HCT116 (cell line): ENCODE results near the gene HHAT. TPM values are rescaled to one million over a fixed set of nuclear protein-coding genes. Genes with fewer than 3 reads are reported as not detected.

Experiments used
- ATAC-seq: fragments of 200-7000 bp; cut with Tn5 transposase; 2 replicates; pipeline ENCODE4 v1.9.1; 2020; ENCODE audit warnings: mild to moderate bottlenecking, moderate library complexity
- BruUV-seq: library from RNA; stranded (reverse); fragments of 400-500 nt; replicated peaks from 2 replicates; lab custom pipeline; 2021; lab: Mats Ljungman, UMichigan
- CTCF ChIA-PET: fragments of 300-600 bp; sonication (Branson Sonifier 250); formaldehyde crosslinking; loops from one replicate; lab custom pipeline; 2021; ENCODE audit warnings: antibody characterized with exemption; lab: Charles Lee
- POLR2A ChIA-PET: fragments of 300-600, 350-600 bp; sonication (Branson Sonifier 250); formaldehyde crosslinking; loops from one replicate; lab custom pipeline; 2021; ENCODE audit warnings: antibody characterized with exemption; lab: Charles Lee
- RAD21 ChIA-PET, 2 experiments: fragments of 300-600 bp; sonication (Branson Sonifier 250); formaldehyde crosslinking; loops; one replicate each; lab custom pipeline; 2023; ENCODE audit warnings: low total read pairs in 2 of 2; ENCODE audit not compliant: uncharacterized antibody in 2 of 2, unreplicated experiment in 2 of 2, low non-redundant PET in 1 of 2; lab: Charles Lee
- DNase-seq: peaks from one replicate; pipeline ENCODE4 v3.0.0-alpha.2; 2010; ENCODE audit warnings: low read depth, low spot score
- H2AFZ ChIP-seq: fragments of 200-600 bp; shearing (Covaris generic), sonication (generic); 2 replicates; pipeline ENCODE4 v1.6.1; 2017; ENCODE audit warnings: low read depth, mixed run types, mixed read lengths, antibody characterized with exemption, low read length; ENCODE audit not compliant: poor library complexity, severe bottlenecking
- H3K27ac ChIP-seq: 2 replicates; pipeline ENCODE4 v1.5.1; 2012; ENCODE audit warnings: low read depth, low read length
- H3K27me3 ChIP-seq: fragments of 200-600 bp; sonication (generic); 2 replicates; pipeline ENCODE4 v1.6.1; 2016; ENCODE audit warnings: mixed run types, low read length, mixed read lengths; ENCODE audit not compliant: insufficient read depth
- H3K36me3 ChIP-seq, 2 experiments: fragments of 200-500 bp in 1 of 2; fragments of 200-600 bp in 1 of 2; sonication (Bioruptor generic) in 1 of 2; sonication (generic) in 1 of 2; 2 replicates each; pipeline versions ENCODE4 v1.5.1 to v1.6.1; 2014 to 2016; ENCODE audit warnings: low read length in 2 of 2, inconsistent platforms in 1 of 2, mixed read lengths in 1 of 2, mixed run types in 1 of 2; ENCODE audit not compliant: insufficient read depth in 2 of 2, control insufficient read depth in 1 of 2
- H3K4me1 ChIP-seq, 2 experiments: fragments of 200-600 bp in 1 of 2; sonication (generic) in 1 of 2; 2 replicates each; pipeline versions ENCODE4 v1.5.1 to v1.6.1; 2012 to 2017; ENCODE audit warnings: low read length in 2 of 2, inconsistent platforms in 1 of 2, mild to moderate bottlenecking in 1 of 2, mixed read lengths in 1 of 2, mixed run types in 1 of 2, moderate library complexity in 1 of 2; ENCODE audit not compliant: insufficient read depth in 2 of 2, control insufficient read depth in 1 of 2
- H3K4me2 ChIP-seq: fragments of 200-600 bp; sonication (generic); 2 replicates; pipeline ENCODE4 v1.6.1; 2017; ENCODE audit warnings: mixed run types, low read length, mixed read lengths
- H3K4me3 ChIP-seq, 2 experiments: fragments of 200-600 bp in 1 of 2; sonication (generic) in 1 of 2; replicated peaks in 1 of 2; 2 replicates each; pipeline ENCODE4 v1.5.1; 2011 to 2016; ENCODE audit warnings: low read length in 2 of 2, control low read depth in 1 of 2, low read depth in 1 of 2, mild to moderate bottlenecking in 1 of 2, mixed read lengths in 1 of 2, mixed run types in 1 of 2
- H3K79me2 ChIP-seq: fragments of 200-600 bp; sonication (generic); 2 replicates; pipeline ENCODE4 v1.6.1; 2017; ENCODE audit warnings: mild to moderate bottlenecking, mixed run types, low read length, moderate library complexity, mixed read lengths; ENCODE audit not compliant: insufficient read depth
- H3K9ac ChIP-seq: fragments of 200-600 bp; sonication (generic); 2 replicates; pipeline ENCODE4 v1.6.1; 2016; ENCODE audit warnings: low read length, mixed read lengths
- H3K9me2 ChIP-seq: fragments of 200-600 bp; sonication (generic), shearing (Covaris generic); 2 replicates; pipeline ENCODE4 v1.6.1; 2017; ENCODE audit warnings: mixed run types, mild to moderate bottlenecking, moderate library complexity; ENCODE audit not compliant: insufficient read depth
- H3K9me3 ChIP-seq, 2 experiments: fragments of 200-500 bp in 1 of 2; fragments of 200-600 bp in 1 of 2; sonication (Bioruptor generic) in 1 of 2; sonication (generic) in 1 of 2; 2 replicates each; pipeline ENCODE4 v1.6.1; 2014 to 2017; ENCODE audit warnings: low read length in 2 of 2, mixed read lengths in 2 of 2, inconsistent platforms in 1 of 2, low read depth in 1 of 2, mild to moderate bottlenecking in 1 of 2, mixed run types in 1 of 2, moderate library complexity in 1 of 2; ENCODE audit not compliant: control insufficient read depth in 1 of 2, insufficient read depth in 1 of 2
- H4K20me1 ChIP-seq: fragments of 200-600 bp; sonication (generic), shearing (Covaris generic); 2 replicates; pipeline ENCODE4 v1.6.1; 2017; ENCODE audit warnings: mixed run types, mild to moderate bottlenecking, moderate library complexity; ENCODE audit not compliant: insufficient read depth
- ATF3 ChIP-seq: IDR thresholded peaks from 2 replicates; pipeline ENCODE4 v1.6.1; 2012
- CEBPB ChIP-seq: IDR thresholded peaks from 2 replicates; pipeline ENCODE4 v1.6.1; 2012; ENCODE audit warnings: low read depth
- CTCF ChIP-seq, 3 experiments: fragments of 200-600 bp in 1 of 3; sonication (generic) in 1 of 3; IDR thresholded peaks in 2 of 3; conservative IDR thresholded peaks in 1 of 3; 2 replicates each; pipeline ENCODE4 v1.5.1; 2012 to 2017; ENCODE audit warnings: low read depth in 2 of 3, low read length in 2 of 3, antibody characterized with exemption in 1 of 3, borderline replicate concordance in 1 of 3, control low read depth in 1 of 3, mild to moderate bottlenecking in 1 of 3, mixed read lengths in 1 of 3, mixed run types in 1 of 3, moderate library complexity in 1 of 3; ENCODE audit not compliant: insufficient read depth in 1 of 3
- ELF1 ChIP-seq: IDR thresholded peaks from 2 replicates; pipeline ENCODE4 v1.6.1; 2012; ENCODE audit warnings: low read depth, borderline replicate concordance
- EZH2phosphoT487 ChIP-seq: fragments of 200-600 bp; IDR thresholded peaks from 2 replicates; pipeline ENCODE4 v1.6.1; 2018; ENCODE audit warnings: antibody characterized with exemption, borderline replicate concordance
- FOSL1 ChIP-seq: IDR thresholded peaks from 2 replicates; pipeline ENCODE4 v1.6.1; 2012; ENCODE audit warnings: low read depth
- JUND ChIP-seq: IDR thresholded peaks from 2 replicates; pipeline ENCODE4 v1.6.1; 2012
- MAX ChIP-seq: IDR thresholded peaks from 2 replicates; pipeline ENCODE4 v1.6.1; 2012
- POLR2A ChIP-seq: IDR thresholded peaks from 2 replicates; pipeline ENCODE4 v1.7.0; 2011; ENCODE audit warnings: borderline replicate concordance; ENCODE audit not compliant: insufficient read depth, insufficient read length; ENCODE audit errors: extremely low read depth
- POLR2AphosphoS5 ChIP-seq: IDR thresholded peaks from 2 replicates; pipeline ENCODE4 v1.6.1; 2011; ENCODE audit warnings: mild to moderate bottlenecking, low read depth, low read length, moderate library complexity
- RAD21 ChIP-seq: IDR thresholded peaks from 2 replicates; pipeline ENCODE4 v1.6.1; 2012; ENCODE audit warnings: low read depth, mild to moderate bottlenecking
- REST ChIP-seq: IDR thresholded peaks from 2 replicates; pipeline ENCODE4 v1.6.1; 2012; ENCODE audit warnings: low read depth
- SIN3A ChIP-seq: IDR thresholded peaks from 2 replicates; pipeline ENCODE4 v1.6.1; 2012; ENCODE audit warnings: low read depth
- SP1 ChIP-seq: IDR thresholded peaks from 2 replicates; pipeline ENCODE4 v1.6.1; 2012; ENCODE audit warnings: low read depth
- SRF ChIP-seq: IDR thresholded peaks from 2 replicates; pipeline ENCODE4 v1.6.1; 2012; ENCODE audit warnings: low read depth
- TCF7L2 ChIP-seq: IDR thresholded peaks from 2 replicates; pipeline ENCODE4 v1.7.0; 2011; ENCODE audit warnings: borderline replicate concordance, inconsistent platforms; ENCODE audit not compliant: insufficient read depth, insufficient read length; ENCODE audit errors: extremely low read depth
- YY1 ChIP-seq: IDR thresholded peaks from 2 replicates; pipeline ENCODE4 v1.6.1; 2011; ENCODE audit warnings: low read length, low read depth, moderate library complexity, mild to moderate bottlenecking; ENCODE audit not compliant: insufficient replicate concordance; ENCODE audit errors: extremely low read depth
- ZBTB33 ChIP-seq: IDR thresholded peaks from 2 replicates; pipeline ENCODE4 v1.6.1; 2011; ENCODE audit warnings: mild to moderate bottlenecking, low read length, moderate library complexity; ENCODE audit not compliant: insufficient replicate concordance; ENCODE audit errors: extremely low read depth
- ZFX ChIP-seq: fragments of 450-650 bp; IDR thresholded peaks from 2 replicates; pipeline ENCODE4 v1.6.1; 2017
- ZNF274 ChIP-seq: fragments of 200-500 bp; sonication (Bioruptor generic); IDR thresholded peaks from 2 replicates; pipeline ENCODE4 v1.6.1; 2014; ENCODE audit warnings: mild to moderate bottlenecking, low read depth, low read length, inconsistent platforms
- intact Hi-C: fragments of 100-400 bp; cut with micrococcal nuclease; formaldehyde crosslinking; loops from 2 replicates; pipeline ENCODE4 v1.10.0; 2022
- total RNA-seq: library from RNA; stranded (reverse); gene quantifications from one replicate; pipeline ENCODE4 v1.2.1, GENCODE V29; 2021; ENCODE audit not compliant: unreplicated experiment

The HHAT gene
- total RNA-seq, 1 experiment from 2014 or later: 2.7 TPM

- TF ChIP-seq MAX (no peak), ZBTB33 (no peak), ZFX (no peak), CEBPB (no peak), FOSL1 (no peak), SRF (no peak), POLR2AphosphoS5 (no peak), POLR2A (no peak), YY1 (no peak), ATF3 (no peak), SIN3A (no peak), REST (no peak), EZH2phosphoT487 (no peak), TCF7L2 (no peak), CTCF (IDR thresholded peaks at IDR 0.05 in 2 of 3, conservative IDR thresholded peaks at IDR 0.05 in 1 of 3; ENCODE audit: borderline replicate concordance in 1 of 3, insufficient read depth in 1 of 3, low read depth in 2 of 3, low read length in 2 of 3) (no peak), JUND (no peak), SP1 (no peak), ELF1 (no peak), ZNF274 (no peak), RAD21 (no peak)
- no peak overlapping the region for H3K4me3 ChIP-seq
- BruUV-seq: no TSS peak
- H2AFZ ChIP-seq: no peak overlapping the region
- ChIA-PET POLR2A (no interaction called here), CTCF (no interaction called here), RAD21 (no interaction called here)
- no peaks in the 10 kb centered on the region for H3K4me1 ChIP-seq
- H3K9me3 ChIP-seq: no peaks in the 10 kb centered on the region
- no peaks in the 10 kb centered on the region for H3K9me2 ChIP-seq
- no peak for ATAC-seq
- no peak overlapping the region for H3K27ac ChIP-seq
- no peak overlapping the region for H3K4me2 ChIP-seq
- DNase-seq: no peak
- H3K27me3 ChIP-seq: 0 out of 2 replicates have a peak, but pooled peaks cover 7% of the 10 kb centered on the region
- no peak overlapping the region for H3K9ac ChIP-seq
- H3K36me3 ChIP-seq: no peaks in the 10 kb centered on the region
- H4K20me1 ChIP-seq: no peaks in the 10 kb centered on the region
- intact Hi-C loops: no loop called here
- H3K79me2 ChIP-seq: no peaks in the 10 kb centered on the region
Measured at GRCh38 chr1:210496063-210496462, 167.4 kb downstream of the HHAT start.
